Endometrium (tissue), 2 donors: ENCODE measurements around the gene ZNF443.
"Not testable (repeated sequence)": the region's sequence is repeated elsewhere in the genome, so short reads cannot be mapped to it uniquely, and the experiment has no call there.

Experiments
- FAIRE-seq: peaks from 2 replicates; lab custom pipeline; 2012; peaks lifted over from hg19 to GRCh38; lab: Jason Lieb, UNC
- donor health status: control.
- donor health status: control.

Gene ZNF443

DNA sequence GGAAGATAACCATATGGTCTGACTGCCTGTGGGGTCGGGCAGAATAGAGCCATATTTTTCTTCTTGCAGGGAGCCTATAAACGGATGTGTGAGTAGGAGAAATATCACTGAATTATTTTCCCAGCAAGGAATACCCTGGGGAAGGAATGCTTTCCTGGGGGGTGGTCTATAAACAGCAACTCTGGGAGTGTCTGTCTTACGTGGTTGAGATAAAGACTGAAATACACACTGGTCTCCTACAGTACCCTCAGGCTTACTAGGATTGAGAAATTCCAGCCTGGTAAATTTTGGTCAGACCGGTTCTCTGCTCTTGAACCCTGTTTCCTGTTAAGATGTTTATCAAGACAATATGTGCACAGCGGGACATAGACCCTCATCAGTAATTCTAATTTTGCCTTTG lies 23.5 kb downstream of the ZNF443 start:
- FAIRE-seq, result not testable (repeated sequence)

DNA sequence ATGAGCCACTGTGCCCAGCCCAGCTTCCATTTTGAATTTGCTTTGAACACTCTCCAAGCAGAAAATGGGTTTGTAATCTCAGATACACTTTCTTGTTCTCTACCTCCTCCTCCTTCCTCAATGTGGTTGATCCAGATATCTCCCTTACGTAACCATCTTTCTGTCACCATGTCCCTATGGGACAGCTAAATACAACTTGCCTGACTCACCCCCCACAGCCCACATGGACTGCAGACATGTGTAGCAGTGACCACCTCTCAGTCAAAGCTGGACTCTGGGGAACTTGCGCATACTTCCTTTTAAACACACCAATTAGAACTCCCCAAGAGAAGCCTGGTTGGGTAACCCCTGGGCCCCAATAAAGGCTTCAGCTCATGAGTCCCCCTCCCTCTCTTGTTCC lies 28.9 kb downstream of the ZNF443 start:
- no peak for FAIRE-seq

DNA sequence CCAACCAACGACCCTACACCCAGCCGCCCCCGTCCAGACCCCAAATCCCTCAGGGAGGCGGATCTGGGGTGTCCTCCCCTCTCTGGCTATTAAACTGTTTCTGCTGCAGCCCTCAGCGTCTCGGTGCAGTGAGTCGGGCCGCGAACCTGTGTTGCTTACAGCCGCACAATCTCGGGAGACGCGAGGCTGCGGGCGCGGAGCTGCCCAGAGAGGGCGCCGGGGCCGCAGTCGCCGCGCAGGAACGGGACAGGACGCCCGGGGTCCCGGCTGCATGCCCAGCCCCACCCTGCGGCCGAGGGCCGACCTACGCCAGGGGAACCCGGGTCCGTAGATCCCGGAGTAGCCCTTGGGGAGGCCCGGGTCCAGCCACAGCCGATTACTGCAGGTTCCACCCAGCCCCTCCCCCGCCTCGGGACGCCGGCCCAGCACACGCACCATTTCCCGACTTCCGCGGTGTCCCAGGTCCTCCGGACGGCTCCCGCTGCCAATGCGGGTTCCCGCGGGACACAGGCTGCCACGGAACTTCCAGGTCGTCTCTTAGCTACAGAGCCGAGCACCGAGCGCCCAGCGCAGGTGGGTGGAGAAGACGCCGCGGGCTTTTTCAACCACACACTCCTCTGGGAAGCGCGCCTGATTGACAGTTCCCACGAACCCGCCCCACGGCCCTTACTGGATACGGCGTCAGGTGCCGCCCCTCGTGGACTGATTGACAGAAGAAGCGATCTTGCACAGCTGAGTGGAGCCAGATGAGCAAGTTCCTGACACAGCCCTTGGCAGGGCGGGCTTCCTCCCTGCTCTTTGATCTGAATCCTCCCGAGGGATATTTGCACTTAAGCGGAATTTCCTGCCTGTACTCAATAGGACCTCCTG lies 40.0 kb downstream of the ZNF443 start, which contains the start of gene ZNF799:
TSS of gene ZNF799 (minus strand) at position 639 of the 870 bp plus-strand sequence. CDS start at position 438, 201 bp downstream.
- FAIRE-seq, result peak; percentile 84

DNA sequence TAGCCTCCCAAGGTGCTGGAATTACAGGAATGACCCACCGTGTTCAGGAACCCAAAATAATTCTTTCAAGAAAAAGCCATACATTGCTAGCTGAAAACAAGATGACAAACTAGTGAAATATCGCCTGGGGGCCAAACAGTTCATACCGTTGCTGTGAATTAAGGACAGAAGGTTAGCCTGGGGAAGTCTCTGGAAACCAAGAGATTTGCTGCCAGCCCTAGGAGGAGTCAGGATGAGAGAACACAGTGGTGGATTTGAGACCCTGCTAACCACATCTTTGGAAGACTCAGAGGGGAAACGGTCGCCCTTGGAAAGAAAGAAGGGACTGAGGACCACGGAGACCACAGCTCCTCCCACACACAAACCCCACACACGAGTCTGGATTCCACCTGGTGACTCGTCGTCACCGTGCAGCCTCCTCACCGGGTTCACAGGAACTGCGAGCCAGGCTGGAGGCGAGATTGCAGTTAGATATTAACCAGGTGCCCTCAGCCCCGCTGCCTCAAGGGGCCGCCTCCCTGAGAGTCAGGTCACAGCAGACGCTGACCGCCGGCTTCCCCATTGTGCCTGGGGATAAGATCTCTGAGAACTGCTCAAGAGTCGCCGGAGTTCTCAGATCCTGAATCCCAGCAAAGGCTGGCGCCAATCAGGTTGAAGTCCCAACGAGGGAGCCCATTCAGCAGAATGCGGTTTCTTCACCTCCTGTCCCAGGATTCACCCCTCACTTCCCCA lies 40.8 kb downstream of the ZNF443 start:
- not testable (repeated sequence) for FAIRE-seq

DNA sequence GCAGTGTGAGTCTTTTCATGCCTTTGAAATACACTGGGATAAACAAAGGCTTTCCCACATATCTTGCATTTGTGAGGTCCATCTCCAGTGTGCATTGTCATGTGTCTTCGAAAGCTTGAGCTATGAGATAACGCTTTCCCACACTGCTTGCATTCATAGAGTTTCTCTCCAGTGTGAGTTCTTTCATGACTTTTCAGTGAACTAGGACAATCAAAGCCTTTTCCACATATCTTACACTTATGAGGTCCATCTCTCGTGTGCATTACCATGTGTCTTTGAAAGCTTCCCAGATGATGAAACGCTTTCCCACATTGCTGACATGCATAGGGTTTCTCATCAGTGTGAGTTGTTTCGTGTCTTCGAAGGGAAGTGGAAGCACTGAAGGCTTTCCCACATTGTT lies 49.7 kb downstream of the ZNF443 start:
- FAIRE-seq, result not testable (repeated sequence)

DNA sequence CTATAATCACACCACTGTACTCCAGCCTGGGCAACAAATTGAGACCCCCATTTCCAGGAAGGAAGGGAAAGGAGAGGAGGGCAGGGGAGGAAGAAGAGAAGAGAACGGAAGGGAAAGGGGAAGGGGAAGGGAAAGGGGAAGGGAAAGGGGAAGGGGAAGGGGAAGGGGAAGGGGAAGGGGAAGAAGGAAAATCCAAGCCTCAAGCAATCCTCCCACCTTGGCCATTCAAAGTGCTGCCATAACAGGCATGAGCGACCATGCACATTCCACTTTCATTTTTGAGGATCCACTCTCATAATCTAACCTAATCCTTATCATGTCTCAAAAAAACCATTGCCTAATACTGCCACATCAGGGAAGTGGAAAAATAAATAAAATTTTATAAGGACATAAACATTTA lies 54.5 kb downstream of the ZNF443 start:
- not testable (repeated sequence) for FAIRE-seq

DNA sequence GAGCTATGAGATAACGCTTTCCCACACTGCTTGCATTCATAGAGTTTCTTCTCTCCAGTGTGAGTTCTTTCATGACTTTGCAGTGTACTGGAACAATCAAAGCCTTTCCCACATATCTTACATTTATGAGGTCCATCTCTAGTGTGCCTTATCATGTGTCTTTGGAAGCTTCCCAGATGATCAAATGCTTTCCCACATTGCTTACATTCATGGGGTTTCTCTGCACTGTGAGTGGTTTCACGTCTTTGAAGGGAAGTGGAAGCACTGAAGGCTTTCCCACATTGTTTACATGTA lies 60.4 kb downstream of the ZNF443 start:
- FAIRE-seq, result no peak

DNA sequence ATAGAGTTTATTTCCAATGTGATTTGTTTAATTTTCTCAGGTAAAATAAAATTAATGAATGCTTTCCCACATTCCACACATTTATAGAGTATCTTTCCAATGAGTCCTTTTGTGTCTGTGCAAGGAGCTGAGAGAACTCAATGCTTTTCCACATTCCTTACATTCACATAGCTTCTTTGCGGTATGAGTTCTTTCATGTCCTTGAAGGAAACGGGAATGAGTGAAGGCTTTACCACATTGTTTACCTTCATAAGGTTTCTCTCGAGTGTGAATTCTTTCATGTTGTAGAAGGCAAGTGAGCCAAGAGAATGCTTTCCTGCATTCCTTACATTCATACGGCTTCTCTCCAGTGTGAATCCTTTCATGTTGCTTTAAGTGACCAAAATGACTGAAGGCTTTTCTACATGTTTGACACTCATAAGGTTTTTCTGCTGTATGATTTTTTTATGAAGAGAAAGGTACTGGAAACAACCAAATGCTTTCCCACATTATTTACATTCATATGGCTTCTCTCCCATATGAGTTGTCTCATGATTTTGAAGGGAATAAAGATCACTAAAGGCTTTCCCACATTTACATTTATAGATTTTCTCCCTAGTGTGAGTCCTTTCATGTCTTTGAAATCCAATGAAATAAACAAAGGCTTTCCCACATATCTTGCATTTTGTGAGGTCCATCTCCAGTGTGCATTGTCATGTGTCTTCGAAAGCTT lies 60.9 kb downstream of the ZNF443 start:
- FAIRE-seq, result no peak
